ENCODE data around the gene PGP. TPM values are rescaled to one million over a fixed set of nuclear protein-coding genes. Genes with fewer than 3 reads are reported as not detected.

PGP gene
- total RNA-seq, 1 donor from 2014 or later: 15.7 TPM

GRCh38 chr16:2232094-2232990, 17.7 kb upstream of the PGP start:
- Histone ChIP-seq H3K27me3 (ENCODE audit: control insufficient read depth, insufficient read depth, low read length) (peaks cover 15% of the 10 kb centered on the region), H3K36me3 (ENCODE audit: control insufficient read depth, insufficient read depth, low read length) (peaks cover 3% of the 10 kb centered on the region), H3K4me3 (ENCODE audit: low read depth, low read length) (no peak overlapping the region)
- TF ChIP-seq, protein P1, sequence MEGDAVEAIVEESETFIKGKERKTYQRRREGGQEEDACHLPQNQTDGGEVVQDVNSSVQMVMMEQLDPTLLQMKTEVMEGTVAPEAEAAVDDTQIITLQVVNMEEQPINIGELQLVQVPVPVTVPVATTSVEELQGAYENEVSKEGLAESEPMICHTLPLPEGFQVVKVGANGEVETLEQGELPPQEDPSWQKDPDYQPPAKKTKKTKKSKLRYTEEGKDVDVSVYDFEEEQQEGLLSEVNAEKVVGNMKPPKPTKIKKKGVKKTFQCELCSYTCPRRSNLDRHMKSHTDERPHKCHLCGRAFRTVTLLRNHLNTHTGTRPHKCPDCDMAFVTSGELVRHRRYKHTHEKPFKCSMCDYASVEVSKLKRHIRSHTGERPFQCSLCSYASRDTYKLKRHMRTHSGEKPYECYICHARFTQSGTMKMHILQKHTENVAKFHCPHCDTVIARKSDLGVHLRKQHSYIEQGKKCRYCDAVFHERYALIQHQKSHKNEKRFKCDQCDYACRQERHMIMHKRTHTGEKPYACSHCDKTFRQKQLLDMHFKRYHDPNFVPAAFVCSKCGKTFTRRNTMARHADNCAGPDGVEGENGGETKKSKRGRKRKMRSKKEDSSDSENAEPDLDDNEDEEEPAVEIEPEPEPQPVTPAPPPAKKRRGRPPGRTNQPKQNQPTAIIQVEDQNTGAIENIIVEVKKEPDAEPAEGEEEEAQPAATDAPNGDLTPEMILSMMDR (IDR thresholded peaks at IDR 0.05; ENCODE audit: insufficient read depth, low read length, poor library complexity, severe bottlenecking): no peak
- DNase-seq (ENCODE audit: low read depth): no peak

DNA sequence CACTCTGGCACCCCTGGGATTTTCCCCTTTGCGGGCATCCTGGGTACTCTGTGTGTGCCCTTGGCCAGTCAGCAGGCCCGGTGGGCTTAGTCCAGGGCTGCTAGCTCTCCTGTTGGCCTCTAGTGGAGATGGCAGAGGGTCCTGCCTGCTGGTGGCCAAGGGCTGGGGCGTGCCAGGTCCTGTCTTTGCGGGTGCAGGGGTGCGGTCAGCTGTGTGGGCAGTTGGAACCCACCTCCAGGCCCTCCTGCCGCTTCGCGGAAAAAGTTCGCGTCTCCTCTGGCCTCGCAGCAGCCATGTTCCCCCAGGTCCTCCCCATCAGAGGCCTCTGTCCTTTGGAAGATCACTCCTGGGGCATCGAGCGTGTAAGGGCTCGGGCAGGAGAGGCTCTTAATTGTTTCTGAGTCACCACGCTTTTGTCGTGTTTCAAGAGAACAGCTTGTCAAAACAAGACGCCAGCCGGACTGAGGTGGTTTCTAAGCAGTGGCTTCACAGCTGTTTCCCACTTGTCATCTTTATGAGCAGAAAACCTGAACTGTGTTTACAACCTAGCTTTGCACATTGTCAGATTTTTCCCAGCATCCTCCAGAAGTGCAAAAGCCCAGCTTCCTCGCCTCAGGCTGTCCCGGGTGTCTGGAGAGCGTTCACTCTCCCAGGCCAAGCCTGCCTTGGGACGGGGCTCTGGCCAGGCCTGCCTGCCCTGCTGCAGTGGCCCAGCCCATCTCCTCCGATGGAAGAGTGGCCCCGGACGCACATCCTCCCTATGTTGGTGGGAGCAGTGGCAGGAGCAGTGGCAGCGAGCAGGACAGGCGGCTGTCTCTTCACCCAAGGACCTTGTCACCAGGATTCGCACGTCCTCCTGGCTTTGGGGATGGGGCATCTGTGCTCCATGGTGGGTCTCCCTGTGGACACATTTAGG, 16.6 kb upstream of the PGP start:
- no peak for DNase-seq (ENCODE audit: low read depth)
- TF ChIP-seq, protein P1 (IDR thresholded peaks at IDR 0.05; ENCODE audit: insufficient read depth, low read length, poor library complexity, severe bottlenecking): no peak
- H3K27me3 ChIP-seq (ENCODE audit: control insufficient read depth, insufficient read depth, low read length): peaks cover 5% of the 10 kb centered on the region
- peaks cover 3% of the 10 kb centered on the region for H3K36me3 ChIP-seq (ENCODE audit: control insufficient read depth, insufficient read depth, low read length)
- no peak overlapping the region for H3K4me3 ChIP-seq (ENCODE audit: low read depth, low read length)

DNA sequence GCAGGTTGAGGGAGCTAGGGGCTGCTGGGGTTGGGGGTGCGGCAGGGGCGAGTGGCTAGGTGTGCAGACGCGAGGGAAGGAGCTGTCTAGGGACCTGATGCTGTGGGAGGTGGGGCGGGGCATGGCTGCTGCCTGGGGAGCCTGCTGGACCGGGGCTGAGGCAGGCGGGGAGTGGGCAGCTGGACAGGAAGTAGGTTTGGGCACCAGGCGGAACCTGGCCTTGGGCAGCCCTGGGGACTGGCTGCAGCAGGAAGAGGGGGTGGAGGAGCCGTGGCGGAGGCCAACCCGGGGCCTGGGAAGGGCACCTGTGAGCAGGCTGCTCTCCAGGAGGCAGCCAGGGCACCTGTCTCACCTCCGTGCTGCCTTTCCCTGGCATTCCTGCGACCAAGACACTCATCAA, 15.7 kb upstream of the PGP start:
- H3K27me3 ChIP-seq (ENCODE audit: control insufficient read depth, insufficient read depth, low read length): no peaks in the 10 kb centered on the region
- H3K4me3 ChIP-seq (ENCODE audit: low read depth, low read length): no peak overlapping the region
- TF ChIP-seq, protein P1 (IDR thresholded peaks at IDR 0.05; ENCODE audit: insufficient read depth, low read length, poor library complexity, severe bottlenecking): no peak
- peaks cover 2% of the 10 kb centered on the region for H3K36me3 ChIP-seq (ENCODE audit: control insufficient read depth, insufficient read depth, low read length)
- DNase-seq (ENCODE audit: low read depth): no peak

GRCh38 chr16:2229632-2230250, 15.1 kb upstream of the PGP start:
- H3K4me3 ChIP-seq (ENCODE audit: low read depth, low read length): no peak overlapping the region
- no peaks in the 10 kb centered on the region for H3K36me3 ChIP-seq (ENCODE audit: control insufficient read depth, insufficient read depth, low read length)
- DNase-seq (ENCODE audit: low read depth): no peak
- TF ChIP-seq, protein P1 (IDR thresholded peaks at IDR 0.05; ENCODE audit: insufficient read depth, low read length, poor library complexity, severe bottlenecking): no peak
- no peaks in the 10 kb centered on the region for H3K27me3 ChIP-seq (ENCODE audit: control insufficient read depth, insufficient read depth, low read length)

DNA sequence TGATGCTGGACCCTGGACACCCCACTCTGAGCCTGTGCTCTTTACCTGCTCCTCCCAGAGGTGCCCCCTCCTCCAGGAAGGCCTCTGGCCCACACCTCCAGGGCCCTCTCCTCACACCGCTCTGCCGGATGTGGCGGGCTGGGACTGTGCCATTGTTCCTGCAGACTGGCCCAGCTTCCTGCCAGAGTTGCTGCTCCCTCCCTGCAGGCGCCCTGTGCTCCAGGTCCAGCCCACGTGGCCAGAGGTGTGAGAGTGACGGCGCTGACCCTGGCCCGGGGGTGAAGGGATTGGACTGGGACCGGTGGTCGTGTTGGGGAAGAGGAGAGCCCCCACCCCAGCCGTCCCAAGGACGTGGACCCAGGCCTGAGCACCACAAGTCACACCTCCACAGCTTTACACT, 14.5 kb upstream of the PGP start:
- Histone ChIP-seq H3K4me3 (ENCODE audit: low read depth, low read length) (no peak overlapping the region), H3K27me3 (ENCODE audit: control insufficient read depth, insufficient read depth, low read length) (no peaks in the 10 kb centered on the region), H3K36me3 (ENCODE audit: control insufficient read depth, insufficient read depth, low read length) (no peaks in the 10 kb centered on the region)
- TF ChIP-seq, protein P1 (IDR thresholded peaks at IDR 0.05; ENCODE audit: insufficient read depth, low read length, poor library complexity, severe bottlenecking): no peak
- DNase-seq (ENCODE audit: low read depth): no peak
